K562 (cell line): ENCODE data around the gene MATR3. TPM values are rescaled to one million over a fixed set of nuclear protein-coding genes. Genes with fewer than 3 reads are reported as not detected.
A peak's percentile ranks its signal among the peaks of the same experiment; 100 is the strongest.

Source experiments
- FUS ChIP-seq: fragments of 200-400 bp; formaldehyde crosslinking; optimal IDR thresholded peaks from 2 replicates; pipeline ENCODE3; 2017; ENCODE audit warnings: low read depth, low read length
- HMGN3 ChIP-seq: IDR thresholded peaks from 2 replicates; pipeline ENCODE4 v1.6.1; 2011; ENCODE audit warnings: borderline replicate concordance, low read depth, mild to moderate bottlenecking, mixed read lengths, low read length; ENCODE audit not compliant: insufficient read length; ENCODE audit errors: extremely low read depth
- ZBTB40 ChIP-seq, 2 experiments: fragments of 450-650 bp in 1 of 2; sonication (generic) in 1 of 2; formaldehyde crosslinking in 1 of 2; IDR thresholded peaks; 2 replicates each; pipeline versions ENCODE4 v1.7.1 to v1.9.0; 2016 to 2022; ENCODE audit warnings: inconsistent platforms in 1 of 2, mild to moderate bottlenecking in 1 of 2, missing genetic modification reagents in 1 of 2
- ZNF318 ChIP-seq, 2 experiments: fragments of 450-650 bp; IDR thresholded peaks; 2 replicates each; pipeline ENCODE4 v1.6.1; 2016; ENCODE audit warnings: mild to moderate bottlenecking in 2 of 2, borderline replicate concordance in 1 of 2, low read depth in 1 of 2, moderate library complexity in 1 of 2
- ZNF445 ChIP-seq: fragments of 250-450 bp; sonication (Bioruptor Pico); IDR thresholded peaks from 2 replicates; pipeline ENCODE4 v1.4.0; 2020; ENCODE audit warnings: low read depth, mild to moderate bottlenecking, moderate library complexity
- polyA plus RNA-seq, 8 experiments: library from polyadenylated mRNA; depleted of rRNA in 4 of 8; stranded (reverse) in 5 of 8; unstranded in 3 of 8; fragments of >200 nt; fragmentation: Nextera tagmentation in 2 of 8; fragmentation: Illumina TruSeq in 1 of 8; extraction: Ambion mirVana in 2 of 8; extraction: Trizol in 1 of 8; gene quantifications; 2 replicates each; pipeline versions ENCODE4 v1.2.1 to v1.2.3, GENCODE V29; 2011 to 2014; ENCODE audit warnings: inconsistent platforms in 1 of 8, missing spikeins in 1 of 8
- total RNA-seq, 7 experiments: library from RNA; depleted of rRNA in 6 of 7; stranded (reverse); fragments of >200 nt in 6 of 7; fragmentation: Illumina TruSeq in 2 of 7; extraction: Trizol in 2 of 7; gene quantifications; 2 replicates each; pipeline versions ENCODE4 v1.2.1 to v1.2.3, GENCODE V29; 2011 to 2021; ENCODE audit warnings: low replicate concordance in 1 of 7

MATR3 gene
- total and polyA plus RNA-seq, 9 of the 15 experiments (the other 6 are each of a cell fraction or from before 2014, with no cell fraction given): 150 to 425 (median 263) TPM

GRCh38 chr5:139293507-139294373 lies at the start of gene MATR3 (continued):
- TF ChIP-seq ZNF318 (IDR thresholded peaks at IDR 0.05; ENCODE audit: borderline replicate concordance in 1 of 2, low read depth in 1 of 2) (no peak), ZNF445 (no peak), ZBTB40 (IDR thresholded peaks at IDR 0.05) (no peak), ZBTB40 (CRISPR knock-in tag; IDR thresholded peaks at IDR 0.05) (no peak), FUS (peak; percentile 32), HMGN3 (peak; percentile 86)
